ENCODE measurements around the gene TMEFF2.

Gene TMEFF2

DNA sequence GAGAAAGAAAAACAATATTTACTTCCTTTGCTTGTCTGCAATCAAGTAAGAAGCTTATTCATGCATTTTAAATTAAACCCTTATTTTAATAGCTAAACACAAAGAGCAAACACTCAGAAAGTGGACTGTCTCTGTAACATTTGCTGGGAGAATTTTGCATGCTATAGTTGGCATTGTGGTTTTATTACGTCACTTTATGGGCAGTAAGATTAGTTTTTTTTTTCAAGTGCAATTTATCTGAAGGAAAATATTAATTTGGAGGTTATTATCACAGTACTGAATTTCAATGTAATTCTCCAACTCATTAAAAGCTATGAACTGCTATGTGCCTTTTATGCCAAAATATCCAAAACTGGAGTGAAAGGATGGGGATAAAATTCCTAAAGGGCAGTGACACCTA is 103.3 kb downstream of the TMEFF2 start:
- Histone ChIP-seq H3F3A (ENCODE audit: low read depth) (no peaks in the 10 kb centered on the region), H4K20me1 (ENCODE audit: insufficient read depth, low read length, poor library complexity, severe bottlenecking) (no peaks in the 10 kb centered on the region), H3K4me3 (ENCODE audit: low read length, poor library complexity, severe bottlenecking) (no peak overlapping the region), H2AFZ (ENCODE audit: low read length) (no peak overlapping the region), H3K4me2 (ENCODE audit: low read depth, low read length, poor library complexity, severe bottlenecking) (peak overlapping the region; percentile 2), H3K79me2 (ENCODE audit: insufficient read depth, low read length) (no peaks in the 10 kb centered on the region), H3K9me2 (replicated peaks; ENCODE audit: low read depth, low read length) (no peaks in the 10 kb centered on the region), H3K9ac (ENCODE audit: low read depth, low read length, poor library complexity, severe bottlenecking) (no peak overlapping the region), H3K9me3 (ENCODE audit: insufficient read depth, low read depth, low read length) (no peaks in the 10 kb centered on the region), H3K4me1 (ENCODE audit: insufficient read depth, low read length, poor library complexity, severe bottlenecking) (peaks cover 6% of the 10 kb centered on the region), H3K27me3 (ENCODE audit: insufficient read depth, low read length, poor library complexity, severe bottlenecking) (no peaks in the 10 kb centered on the region), H3K36me3 (ENCODE audit: insufficient read depth, low read length) (no peaks in the 10 kb centered on the region)
- no peak for TF ChIP-seq CTCF (conservative IDR thresholded peaks at IDR 0.05; ENCODE audit: low read length)
- TF ChIP-seq EZH2phosphoT487 (IDR thresholded peaks at IDR 0.05; ENCODE audit: borderline replicate concordance) = no peak

DNA sequence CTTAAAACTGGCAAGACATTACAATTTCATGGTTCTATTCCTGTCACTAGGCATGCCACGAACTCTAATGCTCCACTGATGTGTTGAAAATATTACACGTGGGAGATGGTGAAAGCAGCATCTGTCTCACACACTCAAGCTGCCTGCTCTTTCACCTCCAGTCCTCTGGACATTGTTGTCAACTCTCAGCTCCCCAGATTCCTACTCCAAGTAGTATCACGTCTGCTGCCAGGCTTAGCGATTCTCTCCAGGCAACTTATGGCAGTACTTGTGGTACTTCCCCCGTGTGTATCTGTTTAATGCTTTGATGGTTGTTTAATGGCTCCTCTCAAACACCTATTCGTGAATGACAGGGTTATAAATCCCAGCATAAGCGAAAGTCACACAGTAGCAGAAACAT is 103.8 kb downstream of the TMEFF2 start:
- no peak overlapping the region for H2AFZ ChIP-seq (ENCODE audit: low read length)
- no peaks in the 10 kb centered on the region for H3K9me2 ChIP-seq (replicated peaks; ENCODE audit: low read depth, low read length)
- no peaks in the 10 kb centered on the region for H3K36me3 ChIP-seq (ENCODE audit: insufficient read depth, low read length)
- no peaks in the 10 kb centered on the region for H3K9me3 ChIP-seq (ENCODE audit: insufficient read depth, low read depth, low read length)
- H3K9ac ChIP-seq (ENCODE audit: low read depth, low read length, poor library complexity, severe bottlenecking) = no peak overlapping the region
- H3K4me3 ChIP-seq (ENCODE audit: low read length, poor library complexity, severe bottlenecking) = no peak overlapping the region
- TF ChIP-seq CTCF (conservative IDR thresholded peaks at IDR 0.05; ENCODE audit: low read length) (no peak), EZH2phosphoT487 (IDR thresholded peaks at IDR 0.05; ENCODE audit: borderline replicate concordance) (no peak)
- no peaks in the 10 kb centered on the region for H3K79me2 ChIP-seq (ENCODE audit: insufficient read depth, low read length)
- no peaks in the 10 kb centered on the region for H3K27me3 ChIP-seq (ENCODE audit: insufficient read depth, low read length, poor library complexity, severe bottlenecking)
- H4K20me1 ChIP-seq (ENCODE audit: insufficient read depth, low read length, poor library complexity, severe bottlenecking) = no peaks in the 10 kb centered on the region
- H3K4me1 ChIP-seq (ENCODE audit: insufficient read depth, low read length, poor library complexity, severe bottlenecking) = peaks cover 6% of the 10 kb centered on the region
- peak overlapping the region; percentile 2 for H3K4me2 ChIP-seq (ENCODE audit: low read depth, low read length, poor library complexity, severe bottlenecking)
- H3F3A ChIP-seq (ENCODE audit: low read depth) = no peaks in the 10 kb centered on the region

DNA sequence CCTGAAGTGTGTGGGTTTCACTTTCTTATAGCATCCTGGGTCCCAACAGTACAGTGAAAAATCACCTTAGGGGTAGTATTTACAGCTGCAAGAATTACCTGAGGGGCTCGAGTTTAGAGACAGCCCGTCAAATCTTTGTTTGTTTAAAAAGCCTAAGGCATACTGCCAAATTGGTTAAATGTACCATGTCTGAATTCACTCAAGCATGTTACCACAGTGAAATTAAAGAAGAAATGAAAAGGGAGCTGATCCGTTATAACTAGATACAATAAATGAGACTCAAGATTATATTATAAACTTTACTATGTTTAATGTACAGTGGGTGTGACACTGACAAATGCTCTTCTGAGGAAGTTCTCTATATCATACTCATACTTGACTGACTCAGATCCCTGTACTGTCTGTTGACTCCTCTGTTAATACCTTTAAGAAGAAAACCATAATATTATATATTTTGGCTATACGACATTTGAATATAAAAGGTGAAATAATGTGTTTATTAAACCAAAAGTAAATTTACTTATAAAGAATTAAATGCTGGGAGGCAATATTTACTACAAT is 107.3 kb downstream of the TMEFF2 start:
- no peaks in the 10 kb centered on the region for H3K36me3 ChIP-seq (ENCODE audit: insufficient read depth, low read length)
- no peaks in the 10 kb centered on the region for H3K9me2 ChIP-seq (replicated peaks; ENCODE audit: low read depth, low read length)
- no peak overlapping the region for H3K9ac ChIP-seq (ENCODE audit: low read depth, low read length, poor library complexity, severe bottlenecking)
- no peaks in the 10 kb centered on the region for H3F3A ChIP-seq (ENCODE audit: low read depth)
- H3K4me1 ChIP-seq (ENCODE audit: insufficient read depth, low read length, poor library complexity, severe bottlenecking) = peaks cover 6% of the 10 kb centered on the region
- no peak overlapping the region for H2AFZ ChIP-seq (ENCODE audit: low read length)
- H4K20me1 ChIP-seq (ENCODE audit: insufficient read depth, low read length, poor library complexity, severe bottlenecking) = no peaks in the 10 kb centered on the region
- H3K9me3 ChIP-seq (ENCODE audit: insufficient read depth, low read depth, low read length) = no peaks in the 10 kb centered on the region
- no peaks in the 10 kb centered on the region for H3K27me3 ChIP-seq (ENCODE audit: insufficient read depth, low read length, poor library complexity, severe bottlenecking)
- no peak overlapping the region for H3K4me2 ChIP-seq (ENCODE audit: low read depth, low read length, poor library complexity, severe bottlenecking)
- H3K4me3 ChIP-seq (ENCODE audit: low read length, poor library complexity, severe bottlenecking) = no peak overlapping the region
- TF ChIP-seq EZH2phosphoT487 (IDR thresholded peaks at IDR 0.05; ENCODE audit: borderline replicate concordance) (no peak), CTCF (conservative IDR thresholded peaks at IDR 0.05; ENCODE audit: low read length) (no peak)
- no peaks in the 10 kb centered on the region for H3K79me2 ChIP-seq (ENCODE audit: insufficient read depth, low read length)

Measured in Loucy (cell line).